HuH-7 (cell line): ENCODE measurements around the gene PRODH.
"Not testable (repeated sequence)": the region's sequence is repeated elsewhere in the genome, so short reads cannot be mapped to it uniquely, and the experiment has no call there.

Source experiments
- DNase-seq: peaks from one replicate; pipeline ENCODE4 v3.0.0; 2011; ENCODE audit warnings: low spot score

PRODH gene

GRCh38 chr22:18953128-18953527, 17.0 kb upstream of the PRODH start:
- DNase-seq = not testable (repeated sequence)

- no peak for DNase-seq
These were observed 15.9 kb upstream of the PRODH start for GRCh38 chr22:18952022-18952421.

GRCh38 chr22:18950141-18950540, 14.0 kb upstream of the PRODH start:
- DNase-seq = no peak

- no peak for DNase-seq
These were observed 11.8 kb upstream of the PRODH start for GRCh38 chr22:18947905-18948304.

- not testable (repeated sequence) for DNase-seq
These were observed 11.0 kb upstream of the PRODH start for GRCh38 chr22:18947105-18947504.

GRCh38 chr22:18938691-18939090, 2.6 kb upstream of the PRODH start:
- DNase-seq = not testable (repeated sequence)

GRCh38 chr22:18934688-18935087, 1.4 kb downstream of the PRODH start:
- DNase-seq = not testable (repeated sequence)

GRCh38 chr22:18933914-18934313, 2.2 kb downstream of the PRODH start:
- no peak for DNase-seq

- no peak for DNase-seq
These were observed 4.0 kb downstream of the PRODH start for GRCh38 chr22:18931905-18932652.

- DNase-seq = no peak
These were observed 6.6 kb downstream of the PRODH start for GRCh38 chr22:18929459-18929858.

GRCh38 chr22:18927573-18927972, 8.5 kb downstream of the PRODH start:
- no peak for DNase-seq

GRCh38 chr22:18927020-18927419, 9.1 kb downstream of the PRODH start:
- DNase-seq = no peak

- no peak for DNase-seq
These were observed 10.6 kb downstream of the PRODH start for GRCh38 chr22:18925368-18926064.

GRCh38 chr22:18920257-18920902, 15.7 kb downstream of the PRODH start:
- not testable (repeated sequence) for DNase-seq

- DNase-seq = not testable (repeated sequence)
These were observed 18.3 kb downstream of the PRODH start for GRCh38 chr22:18917818-18918217.

GRCh38 chr22:18915550-18915949, 20.5 kb downstream of the PRODH start:
- not testable (repeated sequence) for DNase-seq

- DNase-seq = not testable (repeated sequence)
These were observed 21.5 kb downstream of the PRODH start for GRCh38 chr22:18914558-18914957.

- DNase-seq = not testable (repeated sequence)
These were observed 23.7 kb downstream of the PRODH start for GRCh38 chr22:18912264-18912946.

GRCh38 chr22:18911535-18911934, 24.6 kb downstream of the PRODH start:
- not testable (repeated sequence) for DNase-seq

GRCh38 chr22:18909556-18909955, 26.5 kb downstream of the PRODH start:
- DNase-seq = no peak

- DNase-seq = no peak
These were observed 29.2 kb downstream of the PRODH start for GRCh38 chr22:18906896-18907295.

- not testable (repeated sequence) for DNase-seq
These were observed 29.7 kb downstream of the PRODH start for GRCh38 chr22:18906410-18906745.
